Stimulated activated CD8-positive, alpha-beta memory T cell treated with anti-CD3 and anti-CD28 coated beads, Interleukin-4, amount 100 ng/mL, for 1 hour (primary cell): ENCODE data around the gene HERPUD2.
"Not testable (repeated sequence)": the region's sequence is repeated elsewhere in the genome, so short reads cannot be mapped to it uniquely, and the experiment has no call there.

Experiments used
- DNase-seq, 2 donors: peaks; one replicate each; pipeline ENCODE4 v3.0.0-alpha.2; 2020; ENCODE audit warnings: low read depth in 2 of 2, low spot score in 1 of 2

HERPUD2 gene

GRCh38 chr7:35617041-35617440 is 77.9 kb downstream of the HERPUD2 start:
- DNase-seq = no peak

- DNase-seq = no peak
Observed at GRCh38 chr7:35613150-35613549, 81.8 kb downstream of the HERPUD2 start.

GRCh38 chr7:35605760-35606159 is 89.2 kb downstream of the HERPUD2 start:
- no peak for DNase-seq

- no peak for DNase-seq
Observed at GRCh38 chr7:35604595-35604994, 90.3 kb downstream of the HERPUD2 start.

- no peak for DNase-seq
Observed at GRCh38 chr7:35599645-35600044, 95.3 kb downstream of the HERPUD2 start.

GRCh38 chr7:35599061-35599460 is 95.9 kb downstream of the HERPUD2 start:
- DNase-seq = no peak

GRCh38 chr7:35596061-35596460 is 98.9 kb downstream of the HERPUD2 start:
- no peak for DNase-seq

- no peak for DNase-seq
Observed at GRCh38 chr7:35593899-35594298, 101.0 kb downstream of the HERPUD2 start.

GRCh38 chr7:35588647-35589046 is 106.3 kb downstream of the HERPUD2 start:
- DNase-seq = no peak

GRCh38 chr7:35584990-35585389 is 109.9 kb downstream of the HERPUD2 start:
- no peak for DNase-seq

- DNase-seq = not testable (repeated sequence)
Observed at GRCh38 chr7:35584533-35584932, 110.4 kb downstream of the HERPUD2 start.
